ENCODE measurements around the gene MAGI2.

GRCh38 chr7:79282070-79282694 is 171.3 kb downstream of the MAGI2 start:
- TF ChIP-seq POLR2AphosphoS5 (IDR thresholded peaks at IDR 0.05; ENCODE audit: low read depth, low read length) (no peak), POLR2A (IDR thresholded peaks at IDR 0.05; ENCODE audit: low read depth, low read length) (no peak), PAX5 (IDR thresholded peaks at IDR 0.05; ENCODE audit: insufficient read depth, low read length, severe bottlenecking) (no peak)

All from GM12891 (cell line).